AG09309 (cell line): Measurements from ENCODE around the gene SUPT3H.

Source experiments
- DNase-seq: peaks from one replicate; pipeline ENCODE4 v3.0.0-alpha.2; 2010; ENCODE audit warnings: low read depth
- H3K4me3 ChIP-seq: 2 replicates; pipeline ENCODE4 v1.5.1; 2011; ENCODE audit warnings: mild to moderate bottlenecking, low read depth, low read length, moderate library complexity; ENCODE audit not compliant: control insufficient read depth
- TF ChIP-seq, protein P1 (sequence below): IDR thresholded peaks from 2 replicates; pipeline ENCODE4 v1.5.1; 2011; ENCODE audit warnings: mild to moderate bottlenecking, low read depth, low read length, inconsistent platforms; ENCODE audit not compliant: insufficient read depth, control insufficient read depth; ENCODE audit errors: missing control alignments

SUPT3H gene

GRCh38 chr6:45209762-45210161, 168.0 kb downstream of the SUPT3H start:
- DNase-seq = no peak
- TF ChIP-seq, protein P1, sequence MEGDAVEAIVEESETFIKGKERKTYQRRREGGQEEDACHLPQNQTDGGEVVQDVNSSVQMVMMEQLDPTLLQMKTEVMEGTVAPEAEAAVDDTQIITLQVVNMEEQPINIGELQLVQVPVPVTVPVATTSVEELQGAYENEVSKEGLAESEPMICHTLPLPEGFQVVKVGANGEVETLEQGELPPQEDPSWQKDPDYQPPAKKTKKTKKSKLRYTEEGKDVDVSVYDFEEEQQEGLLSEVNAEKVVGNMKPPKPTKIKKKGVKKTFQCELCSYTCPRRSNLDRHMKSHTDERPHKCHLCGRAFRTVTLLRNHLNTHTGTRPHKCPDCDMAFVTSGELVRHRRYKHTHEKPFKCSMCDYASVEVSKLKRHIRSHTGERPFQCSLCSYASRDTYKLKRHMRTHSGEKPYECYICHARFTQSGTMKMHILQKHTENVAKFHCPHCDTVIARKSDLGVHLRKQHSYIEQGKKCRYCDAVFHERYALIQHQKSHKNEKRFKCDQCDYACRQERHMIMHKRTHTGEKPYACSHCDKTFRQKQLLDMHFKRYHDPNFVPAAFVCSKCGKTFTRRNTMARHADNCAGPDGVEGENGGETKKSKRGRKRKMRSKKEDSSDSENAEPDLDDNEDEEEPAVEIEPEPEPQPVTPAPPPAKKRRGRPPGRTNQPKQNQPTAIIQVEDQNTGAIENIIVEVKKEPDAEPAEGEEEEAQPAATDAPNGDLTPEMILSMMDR = no peak
- no peak overlapping the region for H3K4me3 ChIP-seq

- DNase-seq = no peak
- TF ChIP-seq, protein P1 = no peak
- no peak overlapping the region for H3K4me3 ChIP-seq
These were observed 170.8 kb downstream of the SUPT3H start for GRCh38 chr6:45206793-45207492.

GRCh38 chr6:45201484-45201883, 176.2 kb downstream of the SUPT3H start:
- H3K4me3 ChIP-seq = no peak overlapping the region
- TF ChIP-seq, protein P1 = no peak
- no peak for DNase-seq

GRCh38 chr6:45200510-45200909, 177.2 kb downstream of the SUPT3H start:
- TF ChIP-seq, protein P1 = no peak
- H3K4me3 ChIP-seq = no peak overlapping the region

DNA sequence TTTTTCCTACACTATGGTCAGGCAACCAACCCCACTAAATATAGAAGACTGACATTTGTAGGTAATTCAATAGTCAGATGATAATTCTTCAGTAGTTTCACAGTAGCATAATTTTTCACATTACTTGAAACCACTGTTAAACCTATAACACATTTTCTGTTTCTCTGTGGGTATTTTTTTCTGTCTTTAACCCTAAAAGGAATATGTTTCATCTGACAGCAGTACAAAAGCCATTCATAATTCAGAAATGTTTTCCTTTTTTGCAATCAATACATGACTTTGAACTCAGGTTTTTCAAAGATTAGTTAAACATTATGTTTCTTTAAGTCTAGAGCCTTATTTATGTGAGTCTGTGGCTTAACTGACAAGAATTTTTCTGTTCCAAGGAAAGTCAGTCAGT, 178.2 kb downstream of the SUPT3H start:
- no peak for DNase-seq
- TF ChIP-seq, protein P1 = no peak
- H3K4me3 ChIP-seq = no peak overlapping the region

More at GRCh38 chr6:45200510-45200909, 177.2 kb downstream of the SUPT3H start:
- DNase-seq = no peak

DNA sequence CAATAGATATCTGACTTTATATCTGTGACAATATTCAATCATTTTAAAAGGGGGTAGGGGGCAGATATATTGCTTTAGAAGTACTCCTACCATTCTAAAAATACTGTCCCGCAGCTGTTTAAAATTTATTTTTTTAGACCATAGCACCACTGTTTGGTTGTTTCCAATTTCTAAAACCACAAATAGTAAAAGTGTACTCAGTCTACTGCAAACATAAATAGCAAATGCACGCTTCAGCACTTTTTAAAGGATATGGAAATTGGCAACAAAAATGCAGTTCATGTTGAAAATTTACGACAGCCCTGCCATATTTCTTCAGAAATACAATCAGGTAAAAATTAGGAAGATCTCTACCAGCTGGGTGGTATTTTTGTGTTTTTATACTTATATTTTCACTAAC, 181.6 kb downstream of the SUPT3H start:
- no peak overlapping the region for H3K4me3 ChIP-seq
- no peak for DNase-seq
- TF ChIP-seq, protein P1 = no peak
